Mucosa of stomach (tissue), 1 donor: Measurements from ENCODE around the gene ZBED5.
"Not testable (repeated sequence)": the region's sequence is repeated elsewhere in the genome, so short reads cannot be mapped to it uniquely, and the experiment has no call there.

Experiments
- H3K27me3 ChIP-seq: one replicate; pipeline ENCODE4 v1.7.0; 2013; ENCODE audit warnings: mild to moderate bottlenecking, low read length; ENCODE audit not compliant: control insufficient read depth, insufficient read depth
- H3K36me3 ChIP-seq: one replicate; pipeline ENCODE4 v1.7.0; 2013; ENCODE audit warnings: low read length; ENCODE audit not compliant: control insufficient read depth, insufficient read depth
- H3K4me1 ChIP-seq: one replicate; pipeline ENCODE4 v1.7.0; 2013; ENCODE audit warnings: mild to moderate bottlenecking, low read length; ENCODE audit not compliant: control insufficient read depth, insufficient read depth
- H3K4me3 ChIP-seq: one replicate; pipeline ENCODE4 v1.7.0; 2013; ENCODE audit warnings: low read length
- H3K9ac ChIP-seq: one replicate; pipeline ENCODE4 v1.7.0; 2013; ENCODE audit warnings: mild to moderate bottlenecking, low read length, moderate library complexity
- H3K9me3 ChIP-seq: one replicate; pipeline ENCODE4 v1.7.0; 2013; ENCODE audit warnings: mild to moderate bottlenecking, low read length, moderate library complexity; ENCODE audit not compliant: control insufficient read depth
- donor health status: Pancreatic carcinoma.

ZBED5 gene

DNA sequence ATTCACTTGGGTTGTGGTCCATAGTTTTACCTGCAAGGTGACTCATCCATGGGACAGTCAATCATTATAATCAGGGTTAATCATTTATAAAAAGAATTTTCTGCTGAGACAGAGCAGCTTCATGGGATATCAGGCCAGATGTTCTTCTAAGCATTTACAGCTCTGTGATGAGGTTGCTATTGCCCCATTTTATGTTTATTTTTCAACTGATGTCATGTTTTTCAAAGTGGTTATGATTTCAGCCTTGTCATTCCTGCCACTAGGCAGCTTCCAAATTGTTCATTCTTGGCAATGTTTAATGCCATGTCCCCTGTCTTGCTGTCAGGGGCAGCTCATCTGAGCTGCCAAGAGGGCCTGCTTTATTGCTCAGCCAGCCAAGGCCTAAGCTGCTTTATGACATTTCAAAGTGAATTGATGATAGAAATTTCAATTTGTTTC, 35.9 kb upstream of the ZBED5 start:
- Histone ChIP-seq H3K9me3 (no peaks in the 10 kb centered on the region), H3K36me3 (no peaks in the 10 kb centered on the region), H3K9ac (no peak overlapping the region), H3K27me3 (no peaks in the 10 kb centered on the region), H3K4me1 (peaks cover 4% of the 10 kb centered on the region), H3K4me3 (no peak overlapping the region)

- H3K36me3 ChIP-seq: no peaks in the 10 kb centered on the region
- H3K4me3 ChIP-seq: no peak overlapping the region
- no peak overlapping the region for H3K9ac ChIP-seq
- no peaks in the 10 kb centered on the region for H3K27me3 ChIP-seq
- H3K4me1 ChIP-seq: no peaks in the 10 kb centered on the region
- H3K9me3 ChIP-seq: no peaks in the 10 kb centered on the region
Observed at GRCh38 chr11:10892250-10892649, 34.4 kb upstream of the ZBED5 start.

GRCh38 chr11:10891151-10891720, 33.4 kb upstream of the ZBED5 start:
- Histone ChIP-seq H3K4me1 (no peaks in the 10 kb centered on the region), H3K27me3 (no peaks in the 10 kb centered on the region), H3K36me3 (no peaks in the 10 kb centered on the region), H3K9ac (no peak overlapping the region), H3K9me3 (no peaks in the 10 kb centered on the region), H3K4me3 (no peak overlapping the region)

DNA sequence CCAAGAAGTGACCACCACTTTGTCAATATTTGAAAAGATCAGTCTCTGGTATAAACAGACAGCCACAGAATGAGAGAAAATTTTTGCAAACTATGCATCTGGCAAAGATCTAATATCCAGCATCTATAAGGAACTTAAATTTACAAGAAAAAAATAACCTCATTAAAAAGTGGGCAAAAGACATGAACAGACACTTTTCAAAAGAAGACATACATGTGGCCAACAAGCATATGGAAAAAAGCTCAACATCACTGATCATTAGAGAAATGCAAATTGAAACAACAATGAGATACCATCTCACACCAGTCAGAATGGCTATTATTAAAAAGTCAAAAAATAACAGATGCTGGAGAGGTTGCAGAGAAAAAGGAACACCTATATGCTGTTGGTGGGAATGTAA, 32.2 kb upstream of the ZBED5 start:
- not testable (repeated sequence) for H3K27me3 ChIP-seq, H3K4me1 ChIP-seq, H3K36me3 ChIP-seq

DNA sequence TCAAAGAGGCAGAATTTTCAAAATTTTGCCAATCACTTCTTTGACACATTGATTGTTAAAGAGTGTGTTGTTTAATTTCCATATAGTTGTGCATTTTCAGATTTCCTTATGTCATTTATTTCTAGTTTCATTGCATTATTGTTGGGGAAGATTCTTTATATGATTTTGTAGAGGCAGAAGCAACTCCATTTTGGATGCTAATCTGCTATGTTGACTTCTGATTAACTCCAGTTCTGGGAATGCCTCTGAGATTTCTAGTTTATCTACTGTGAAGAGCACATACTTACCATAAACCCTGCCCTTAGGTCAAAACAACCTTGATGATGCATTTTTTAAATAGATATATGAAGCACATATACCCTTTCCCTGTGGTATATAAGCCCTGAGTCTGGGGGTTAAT, 29.5 kb upstream of the ZBED5 start:
- no peaks in the 10 kb centered on the region for H3K36me3 ChIP-seq
- H3K9me3 ChIP-seq: no peaks in the 10 kb centered on the region
- no peaks in the 10 kb centered on the region for H3K27me3 ChIP-seq
- no peak overlapping the region for H3K4me3 ChIP-seq
- H3K4me1 ChIP-seq: no peaks in the 10 kb centered on the region
- H3K9ac ChIP-seq: no peak overlapping the region

More for the DNA sequence above, 32.2 kb upstream of the ZBED5 start:
- not testable (repeated sequence) for H3K9me3 ChIP-seq, H3K4me3 ChIP-seq, H3K9ac ChIP-seq

DNA sequence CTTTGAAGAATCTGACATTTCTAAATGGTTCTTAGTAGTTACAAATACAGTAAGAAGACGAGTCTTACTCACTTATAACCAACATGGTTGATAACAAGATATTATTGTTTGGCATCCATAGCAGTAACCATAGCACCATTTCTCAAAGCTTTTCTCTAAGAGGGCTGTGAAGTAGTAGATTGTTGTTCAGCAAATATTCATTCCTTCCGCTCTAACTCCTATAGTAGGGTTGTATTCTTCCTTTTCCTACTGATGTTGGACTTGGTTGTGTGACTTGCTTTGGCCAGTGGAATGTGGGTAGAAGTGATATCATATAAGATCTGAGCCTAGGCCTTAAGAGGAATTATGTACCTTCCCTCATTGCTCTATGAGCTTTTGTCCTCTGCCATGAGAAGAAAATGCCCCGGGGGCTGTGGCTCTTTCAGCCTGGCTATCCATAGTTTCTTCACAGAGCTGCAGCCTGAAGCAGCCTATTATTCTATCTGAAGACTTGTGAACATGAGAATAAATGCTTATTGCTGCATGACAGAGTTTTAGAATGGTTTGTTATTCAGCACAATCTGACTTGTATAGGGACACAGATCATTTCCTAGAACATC, 28.9 kb upstream of the ZBED5 start:
- no peak overlapping the region for H3K4me3 ChIP-seq
- no peaks in the 10 kb centered on the region for H3K36me3 ChIP-seq
- H3K4me1 ChIP-seq: no peaks in the 10 kb centered on the region
- H3K9me3 ChIP-seq: no peaks in the 10 kb centered on the region
- no peaks in the 10 kb centered on the region for H3K27me3 ChIP-seq
- H3K9ac ChIP-seq: no peak overlapping the region

GRCh38 chr11:10885703-10886363, 28.0 kb upstream of the ZBED5 start:
- Histone ChIP-seq H3K4me1 (no peaks in the 10 kb centered on the region), H3K9ac (no peak overlapping the region), H3K27me3 (no peaks in the 10 kb centered on the region), H3K4me3 (no peak overlapping the region), H3K36me3 (no peaks in the 10 kb centered on the region), H3K9me3 (no peaks in the 10 kb centered on the region)

- H3K27me3 ChIP-seq, H3K4me3 ChIP-seq, H3K9ac ChIP-seq: not testable (repeated sequence)
Observed at GRCh38 chr11:10884292-10884691, 26.4 kb upstream of the ZBED5 start.

GRCh38 chr11:10881892-10882291, 24.0 kb upstream of the ZBED5 start:
- Histone ChIP-seq H3K9ac (no peak overlapping the region), H3K4me3 (no peak overlapping the region), H3K36me3 (no peaks in the 10 kb centered on the region), H3K9me3 (no peaks in the 10 kb centered on the region), H3K4me1 (no peaks in the 10 kb centered on the region), H3K27me3 (no peaks in the 10 kb centered on the region)

More at GRCh38 chr11:10884292-10884691, 26.4 kb upstream of the ZBED5 start:
- not testable (repeated sequence) for H3K36me3 ChIP-seq, H3K4me1 ChIP-seq, H3K9me3 ChIP-seq

- Histone ChIP-seq H3K4me3 (no peak overlapping the region), H3K4me1 (no peaks in the 10 kb centered on the region), H3K27me3 (no peaks in the 10 kb centered on the region), H3K36me3 (no peaks in the 10 kb centered on the region), H3K9me3 (no peaks in the 10 kb centered on the region), H3K9ac (no peak overlapping the region)
Observed at GRCh38 chr11:10878408-10879214, 20.8 kb upstream of the ZBED5 start.

GRCh38 chr11:10876158-10876557, 18.3 kb upstream of the ZBED5 start:
- Histone ChIP-seq H3K27me3 (no peaks in the 10 kb centered on the region), H3K9ac (no peak overlapping the region), H3K4me3 (no peak overlapping the region), H3K9me3 (no peaks in the 10 kb centered on the region), H3K36me3 (no peaks in the 10 kb centered on the region), H3K4me1 (no peaks in the 10 kb centered on the region)

- Histone ChIP-seq H3K4me1 (no peaks in the 10 kb centered on the region), H3K27me3 (no peaks in the 10 kb centered on the region), H3K9me3 (no peaks in the 10 kb centered on the region), H3K36me3 (no peaks in the 10 kb centered on the region), H3K4me3 (no peak overlapping the region), H3K9ac (no peak overlapping the region)
Observed at GRCh38 chr11:10875430-10876021, 17.7 kb upstream of the ZBED5 start.
